OCI-LY1 (cell line): Measurements from ENCODE around the gene FHIT.
"Not testable (repeated sequence)": the region's sequence is repeated elsewhere in the genome, so short reads cannot be mapped to it uniquely, and the experiment has no call there.

Experiments
- H2AFZ ChIP-seq: fragments of 200-600 bp; sonication (generic), shearing (Covaris generic); 2 replicates; pipeline ENCODE4 v1.6.0; 2014; ENCODE audit warnings: antibody characterized with exemption, mild to moderate bottlenecking, low read length
- H3F3A ChIP-seq: fragments of 200-600 bp; sonication (generic), shearing (Covaris generic); 2 replicates; pipeline ENCODE4 v1.6.0; 2014; ENCODE audit warnings: mild to moderate bottlenecking, antibody characterized with exemption, low read length, moderate library complexity; ENCODE audit not compliant: insufficient read depth
- H3K27ac ChIP-seq: fragments of 200-600 bp; sonication (generic); 2 replicates; pipeline ENCODE4 v1.5.1; 2014; ENCODE audit warnings: low read length, mixed run types, mild to moderate bottlenecking, low read depth; ENCODE audit not compliant: poor library complexity, severe bottlenecking
- H3K27me3 ChIP-seq: fragments of 200-600 bp; sonication (generic); 2 replicates; pipeline ENCODE4 v1.6.0; 2014; ENCODE audit warnings: antibody characterized with exemption, mild to moderate bottlenecking, low read length, moderate library complexity; ENCODE audit not compliant: insufficient read depth
- H3K36me3 ChIP-seq: fragments of 200-600 bp; sonication (generic); 2 replicates; pipeline ENCODE4 v1.6.1; 2014; ENCODE audit warnings: mild to moderate bottlenecking, antibody characterized with exemption, low read length, moderate library complexity, mixed read lengths; ENCODE audit not compliant: insufficient read depth
- H3K4me1 ChIP-seq: fragments of 200-600 bp; sonication (generic); 2 replicates; pipeline ENCODE4 v1.5.1; 2014; ENCODE audit warnings: mild to moderate bottlenecking, low read length, moderate library complexity; ENCODE audit not compliant: insufficient read depth, severe bottlenecking
- H3K4me2 ChIP-seq: fragments of 200-600 bp; sonication (generic), shearing (Covaris generic); 2 replicates; pipeline ENCODE4 v1.6.1; 2014; ENCODE audit warnings: low read length
- H3K4me3 ChIP-seq: fragments of 200-600 bp; sonication (generic); 2 replicates; pipeline ENCODE4 v1.5.1; 2014; ENCODE audit warnings: low read length, low read depth, mild to moderate bottlenecking, mixed read lengths; ENCODE audit not compliant: poor library complexity, severe bottlenecking
- H3K79me2 ChIP-seq: fragments of 200-600 bp; shearing (Covaris generic); 2 replicates; pipeline ENCODE4 v1.6.1; 2016; ENCODE audit warnings: mixed run types, low read length, mixed read lengths; ENCODE audit not compliant: insufficient read depth
- H3K9ac ChIP-seq: fragments of 200-600 bp; sonication (generic), shearing (Covaris generic); 2 replicates; pipeline ENCODE4 v1.6.1; 2014; ENCODE audit warnings: mild to moderate bottlenecking, low read length, mixed read lengths
- H3K9me2 ChIP-seq: fragments of 200-600 bp; sonication (generic), shearing (Covaris generic); 2 replicates; pipeline ENCODE4 v1.6.1; 2014; ENCODE audit warnings: low read depth, mild to moderate bottlenecking, low read length, mixed read lengths
- H3K9me3 ChIP-seq: fragments of 200-600 bp; shearing (Covaris generic); 2 replicates; pipeline ENCODE4 v1.6.1; 2014; ENCODE audit warnings: low read length, mixed read lengths
- H4K20me1 ChIP-seq: fragments of 200-600 bp; sonication (generic), shearing (Covaris generic); 2 replicates; pipeline ENCODE4 v1.6.0; 2016; ENCODE audit warnings: mild to moderate bottlenecking, low read length; ENCODE audit not compliant: insufficient read depth
- CTCF ChIP-seq: fragments of 200-600 bp; sonication (generic), shearing (Covaris generic); IDR thresholded peaks from 2 replicates; pipeline ENCODE4 v1.5.1; 2017; ENCODE audit warnings: mild to moderate bottlenecking, antibody characterized with exemption, low read length, moderate library complexity, mixed read lengths
- EZH2 ChIP-seq: fragments of 200-600 bp; sonication (generic), shearing (Covaris generic); IDR thresholded peaks from 2 replicates; pipeline ENCODE4 v1.8.0; 2017; ENCODE audit warnings: borderline replicate concordance, mixed run types, mild to moderate bottlenecking, antibody characterized with exemption, low read length, moderate library complexity, mixed read lengths

The FHIT gene

GRCh38 chr3:59809016-59809415 is 1442.2 kb downstream of the FHIT start:
- H3K79me2 ChIP-seq: no peaks in the 10 kb centered on the region
- no peak overlapping the region for H2AFZ ChIP-seq
- TF ChIP-seq CTCF: no peak
- H3K4me2 ChIP-seq: no peak overlapping the region
- H3K4me3 ChIP-seq: no peak overlapping the region
- H3K27me3 ChIP-seq: no peaks in the 10 kb centered on the region
- H3K9ac ChIP-seq: no peak overlapping the region
- no peaks in the 10 kb centered on the region for H4K20me1 ChIP-seq
- no peaks in the 10 kb centered on the region for H3F3A ChIP-seq
- no peaks in the 10 kb centered on the region for H3K9me2 ChIP-seq
- H3K36me3 ChIP-seq: no peaks in the 10 kb centered on the region
- no peaks in the 10 kb centered on the region for H3K9me3 ChIP-seq
- H3K27ac ChIP-seq: no peak overlapping the region
- H3K4me1 ChIP-seq: no peaks in the 10 kb centered on the region

GRCh38 chr3:59808446-59808845 is 1442.8 kb downstream of the FHIT start:
- Histone ChIP-seq H2AFZ (no peak overlapping the region), H3K9me3 (no peaks in the 10 kb centered on the region)
- TF ChIP-seq EZH2 (no peak), CTCF (no peak)

GRCh38 chr3:59803268-59803667 is 1448.0 kb downstream of the FHIT start:
- Histone ChIP-seq H3K9ac (no peak overlapping the region), H4K20me1 (no peaks in the 10 kb centered on the region), H3K4me1 (no peaks in the 10 kb centered on the region), H3K79me2 (no peaks in the 10 kb centered on the region), H3K4me3 (no peak overlapping the region), H3K27ac (no peak overlapping the region), H2AFZ (no peak overlapping the region), H3K36me3 (no peaks in the 10 kb centered on the region), H3F3A (no peaks in the 10 kb centered on the region), H3K9me3 (no peaks in the 10 kb centered on the region), H3K27me3 (no peaks in the 10 kb centered on the region), H3K9me2 (no peaks in the 10 kb centered on the region), H3K4me2 (no peak overlapping the region)
- TF ChIP-seq EZH2 (no peak), CTCF (no peak)

More at GRCh38 chr3:59808446-59808845, 1442.8 kb downstream of the FHIT start:
- Histone ChIP-seq H3K27me3 (no peaks in the 10 kb centered on the region), H3K4me3 (no peak overlapping the region), H3K79me2 (no peaks in the 10 kb centered on the region), H3K4me1 (no peaks in the 10 kb centered on the region), H3K27ac (no peak overlapping the region), H3K9me2 (no peaks in the 10 kb centered on the region), H3F3A (no peaks in the 10 kb centered on the region), H3K9ac (no peak overlapping the region), H3K36me3 (no peaks in the 10 kb centered on the region), H3K4me2 (no peak overlapping the region), H4K20me1 (no peaks in the 10 kb centered on the region)

GRCh38 chr3:59802453-59802852 is 1448.8 kb downstream of the FHIT start:
- H3K27me3 ChIP-seq, H3K9me2 ChIP-seq, H3K9me3 ChIP-seq, H3K79me2 ChIP-seq, H3K27ac ChIP-seq, H3K4me3 ChIP-seq, H3K36me3 ChIP-seq, H4K20me1 ChIP-seq, H2AFZ ChIP-seq, H3F3A ChIP-seq, H3K4me2 ChIP-seq, H3K4me1 ChIP-seq, H3K9ac ChIP-seq: not testable (repeated sequence)
